ENCODE results near the gene REL. TPM values are rescaled to one million over a fixed set of nuclear protein-coding genes. Genes with fewer than 3 reads are reported as not detected.
A peak's percentile ranks its signal among the peaks of the same experiment; 100 is the strongest.

Gene REL
- total and polyA plus RNA-seq, 8 donors, result 0.60 to 74.1 (median 4.4) TPM

GRCh38 chr2:60948926-60949579 is 67.7 kb downstream of the REL start:
- Histone ChIP-seq H3K27ac (no peak overlapping the region), H3K36me3 (peaks cover 0 to 33% (median 11%) of the 10 kb centered on the region in 4 donors), H3K9me3 (no peaks in the 10 kb centered on the region), H3K27me3 (no peaks in the 10 kb centered on the region), H3K4me1 (no peaks in the 10 kb centered on the region), H3K4me3 (no peak overlapping the region)
- intact Hi-C loops (cut with DNase I; ENCODE audit: low total_unique reads), result no loop called here
- WGBS, 5 donors, result 80 to 88% (median 85%) methylated on average over 6 of the region's 6 CpGs
- DNase-seq, result no peak
- TF ChIP-seq POLR2A (IDR thresholded peaks at IDR 0.05) (no peak), POLR2AphosphoS5 (IDR thresholded peaks at IDR 0.05) (no peak), CTCF (IDR thresholded peaks at IDR 0.05) (no peak), EP300 (IDR thresholded peaks at IDR 0.05) (no peak)

- Histone ChIP-seq H3K36me3 (peaks cover 0 to 24% (median 12%) of the 10 kb centered on the region in 4 donors), H3K4me3 (no peak overlapping the region), H3K9me3 (no peaks in the 10 kb centered on the region), H3K27ac (no peak overlapping the region), H3K27me3 (no peaks in the 10 kb centered on the region), H3K4me1 (peaks cover 0 to 5% (median 0%) of the 10 kb centered on the region in 4 donors)
- no peak for TF ChIP-seq EP300 (IDR thresholded peaks at IDR 0.05)
- TF ChIP-seq CTCF (IDR thresholded peaks at IDR 0.05), result no peak
- TF ChIP-seq POLR2A (IDR thresholded peaks at IDR 0.05), result no peak
- no peak for TF ChIP-seq POLR2AphosphoS5 (IDR thresholded peaks at IDR 0.05)
- intact Hi-C loops (cut with DNase I; ENCODE audit: low total_unique reads), result no loop called here
- WGBS, 5 donors, result 43 to 75% (median 65%) methylated on average over 2 of the region's 2 CpGs
- DNase-seq, result peak in 1 of 2 donors; percentile 12
Observed at GRCh38 chr2:60954139-60954538, 72.8 kb downstream of the REL start.

GRCh38 chr2:60957224-60957623 is 75.8 kb downstream of the REL start:
- intact Hi-C loops (cut with DNase I; ENCODE audit: low total_unique reads), result no loop called here
- H3K4me1 ChIP-seq, result peaks cover 0 to 7% (median 3%) of the 10 kb centered on the region in 4 donors
- H3K36me3 ChIP-seq, result peaks cover 0 to 31% (median 12%) of the 10 kb centered on the region in 4 donors
- no peak overlapping the region for H3K27ac ChIP-seq
- H3K9me3 ChIP-seq, result no peaks in the 10 kb centered on the region
- H3K4me3 ChIP-seq, result no peak overlapping the region
- H3K27me3 ChIP-seq, result no peaks in the 10 kb centered on the region
- no peak for TF ChIP-seq EP300 (IDR thresholded peaks at IDR 0.05)
- no peak for TF ChIP-seq POLR2AphosphoS5 (IDR thresholded peaks at IDR 0.05)
- no peak for TF ChIP-seq CTCF (IDR thresholded peaks at IDR 0.05)
- no peak for TF ChIP-seq POLR2A (IDR thresholded peaks at IDR 0.05)
- 59 to 75% (median 73%) methylated on average over 6 to 8 of the region's 8 CpGs for whole genome bisulfite sequencing, 5 donors
- no peak for DNase-seq

GRCh38 chr2:60957643-60958042 is 76.3 kb downstream of the REL start:
- peaks cover 0 to 28% (median 11%) of the 10 kb centered on the region in 4 donors for H3K36me3 ChIP-seq
- intact Hi-C loops (cut with DNase I; ENCODE audit: low total_unique reads), result no loop called here
- H3K4me3 ChIP-seq, result no peak overlapping the region
- H3K27me3 ChIP-seq, result no peaks in the 10 kb centered on the region
- H3K27ac ChIP-seq, result no peak overlapping the region
- DNase-seq, result peak; percentile 30 to 72
- peaks cover 0 to 9% (median 5%) of the 10 kb centered on the region in 4 donors for H3K4me1 ChIP-seq
- no peaks in the 10 kb centered on the region for H3K9me3 ChIP-seq
- 54 to 69% (median 63%) methylated on average over 4 to 5 of the region's 5 CpGs for WGBS, 5 donors
- TF ChIP-seq POLR2AphosphoS5 (IDR thresholded peaks at IDR 0.05) (peak in 1 of 3 donors; percentile 32), CTCF (IDR thresholded peaks at IDR 0.05) (no peak), POLR2A (IDR thresholded peaks at IDR 0.05) (no peak)

Data from stomach (tissue), 9 donors.